ENCODE data around the gene C4orf51. TPM values are rescaled to one million over a fixed set of nuclear protein-coding genes. Genes with fewer than 3 reads are reported as not detected.
A peak's percentile ranks its signal among the peaks of the same experiment; 100 is the strongest.

Gene C4orf51
- total and polyA plus RNA-seq, 2 of the 13 experiments (the other 11 are each of a cell fraction or from before 2014, with no cell fraction given), result not detected

DNA sequence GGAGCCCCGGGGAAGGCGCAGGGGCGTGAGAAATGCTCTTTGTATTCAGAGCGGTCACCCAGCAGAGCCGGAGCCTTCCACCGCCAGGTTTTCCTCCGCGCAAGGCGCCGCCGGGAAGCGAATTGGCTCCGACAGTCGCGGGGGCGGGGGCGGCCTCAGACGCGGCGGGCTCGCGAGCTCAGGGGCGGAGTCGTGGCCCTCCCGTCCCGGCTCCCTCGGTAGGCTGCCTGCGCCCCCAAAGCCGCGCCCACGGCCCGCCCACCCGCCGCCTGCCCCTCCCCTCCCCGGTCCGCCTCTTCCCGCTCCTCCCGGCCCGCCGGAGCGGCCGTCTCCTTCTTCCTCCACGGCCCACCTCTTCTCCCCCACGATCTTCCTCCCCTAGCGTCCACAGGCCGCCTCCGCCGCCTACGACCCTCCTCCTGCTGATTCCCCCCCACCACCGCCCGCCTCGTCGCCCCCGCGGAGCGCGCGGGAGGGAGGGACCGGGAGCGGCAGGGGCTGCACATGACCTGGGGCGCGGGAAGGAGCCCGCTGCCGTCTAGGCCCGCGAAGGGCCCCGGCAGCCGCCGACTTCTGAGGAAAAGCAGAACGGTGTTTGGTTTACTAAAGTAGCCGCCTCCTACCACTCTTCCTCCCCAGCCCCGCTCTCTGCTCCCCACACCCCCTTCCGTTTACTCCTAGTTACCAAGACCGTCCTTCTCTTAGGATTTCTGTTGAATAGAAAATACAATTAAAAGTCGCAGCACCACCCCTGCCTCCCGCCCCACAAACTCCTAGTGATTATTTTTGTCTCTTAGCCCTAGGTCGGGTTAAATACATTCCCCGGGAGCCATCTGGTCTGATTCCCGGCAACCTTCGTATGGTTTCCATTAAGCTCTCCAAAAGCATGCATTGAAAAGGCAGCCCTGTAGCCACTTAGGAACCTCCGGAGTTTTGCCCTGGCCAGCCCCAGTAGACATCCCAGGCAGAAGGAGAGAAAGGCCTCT is 53.2 kb downstream of the C4orf51 start (continued):
- TF ChIP-seq, protein P1, sequence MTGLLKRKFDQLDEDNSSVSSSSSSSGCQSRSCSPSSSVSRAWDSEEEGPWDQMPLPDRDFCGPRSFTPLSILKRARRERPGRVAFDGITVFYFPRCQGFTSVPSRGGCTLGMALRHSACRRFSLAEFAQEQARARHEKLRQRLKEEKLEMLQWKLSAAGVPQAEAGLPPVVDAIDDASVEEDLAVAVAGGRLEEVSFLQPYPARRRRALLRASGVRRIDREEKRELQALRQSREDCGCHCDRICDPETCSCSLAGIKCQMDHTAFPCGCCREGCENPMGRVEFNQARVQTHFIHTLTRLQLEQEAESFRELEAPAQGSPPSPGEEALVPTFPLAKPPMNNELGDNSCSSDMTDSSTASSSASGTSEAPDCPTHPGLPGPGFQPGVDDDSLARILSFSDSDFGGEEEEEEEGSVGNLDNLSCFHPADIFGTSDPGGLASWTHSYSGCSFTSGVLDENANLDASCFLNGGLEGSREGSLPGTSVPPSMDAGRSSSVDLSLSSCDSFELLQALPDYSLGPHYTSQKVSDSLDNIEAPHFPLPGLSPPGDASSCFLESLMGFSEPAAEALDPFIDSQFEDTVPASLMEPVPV (CRISPR knock-in tag; IDR thresholded peaks at IDR 0.05), result peak; percentile 23; the same call in 1 of the 2 replicates
- TF ChIP-seq, protein P2, sequence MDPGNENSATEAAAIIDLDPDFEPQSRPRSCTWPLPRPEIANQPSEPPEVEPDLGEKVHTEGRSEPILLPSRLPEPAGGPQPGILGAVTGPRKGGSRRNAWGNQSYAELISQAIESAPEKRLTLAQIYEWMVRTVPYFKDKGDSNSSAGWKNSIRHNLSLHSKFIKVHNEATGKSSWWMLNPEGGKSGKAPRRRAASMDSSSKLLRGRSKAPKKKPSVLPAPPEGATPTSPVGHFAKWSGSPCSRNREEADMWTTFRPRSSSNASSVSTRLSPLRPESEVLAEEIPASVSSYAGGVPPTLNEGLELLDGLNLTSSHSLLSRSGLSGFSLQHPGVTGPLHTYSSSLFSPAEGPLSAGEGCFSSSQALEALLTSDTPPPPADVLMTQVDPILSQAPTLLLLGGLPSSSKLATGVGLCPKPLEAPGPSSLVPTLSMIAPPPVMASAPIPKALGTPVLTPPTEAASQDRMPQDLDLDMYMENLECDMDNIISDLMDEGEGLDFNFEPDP (CRISPR knock-in tag; conservative IDR thresholded peaks at IDR 0.05), result no peak
- no peak for TF ChIP-seq ZNF484 (CRISPR knock-in tag; IDR thresholded peaks at IDR 0.05; ENCODE audit: borderline replicate concordance, low read depth)
- TF ChIP-seq TMF1 (CRISPR knock-in tag; IDR thresholded peaks at IDR 0.05; ENCODE audit: low read depth), result peak; percentile 57; the same call in 1 of the 2 replicates
- TF ChIP-seq, protein P3, sequence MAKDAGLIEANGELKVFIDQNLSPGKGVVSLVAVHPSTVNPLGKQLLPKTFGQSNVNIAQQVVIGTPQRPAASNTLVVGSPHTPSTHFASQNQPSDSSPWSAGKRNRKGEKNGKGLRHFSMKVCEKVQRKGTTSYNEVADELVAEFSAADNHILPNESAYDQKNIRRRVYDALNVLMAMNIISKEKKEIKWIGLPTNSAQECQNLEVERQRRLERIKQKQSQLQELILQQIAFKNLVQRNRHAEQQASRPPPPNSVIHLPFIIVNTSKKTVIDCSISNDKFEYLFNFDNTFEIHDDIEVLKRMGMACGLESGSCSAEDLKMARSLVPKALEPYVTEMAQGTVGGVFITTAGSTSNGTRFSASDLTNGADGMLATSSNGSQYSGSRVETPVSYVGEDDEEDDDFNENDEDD (CRISPR knock-in tag; IDR thresholded peaks at IDR 0.05; ENCODE audit: borderline replicate concordance), result peak; percentile 57; the same call in 1 of the 2 replicates
- TF ChIP-seq KDM2A (CRISPR knock-in tag; IDR thresholded peaks at IDR 0.05; ENCODE audit: borderline replicate concordance, low read depth), result peak; percentile 45; the same call in 1 of the 2 replicates
- TF ChIP-seq IKZF1 (IDR thresholded peaks at IDR 0.05), result no peak
- no peak for TF ChIP-seq ZEB1 (IDR thresholded peaks at IDR 0.05; ENCODE audit: insufficient replicate concordance, low read depth)
- TF ChIP-seq HIVEP1 (CRISPR knock-in tag; IDR thresholded peaks at IDR 0.05), result no peak
- TF ChIP-seq JDP2 (CRISPR knock-in tag; IDR thresholded peaks at IDR 0.05; ENCODE audit: borderline replicate concordance), result no peak
- TF ChIP-seq, protein P4, sequence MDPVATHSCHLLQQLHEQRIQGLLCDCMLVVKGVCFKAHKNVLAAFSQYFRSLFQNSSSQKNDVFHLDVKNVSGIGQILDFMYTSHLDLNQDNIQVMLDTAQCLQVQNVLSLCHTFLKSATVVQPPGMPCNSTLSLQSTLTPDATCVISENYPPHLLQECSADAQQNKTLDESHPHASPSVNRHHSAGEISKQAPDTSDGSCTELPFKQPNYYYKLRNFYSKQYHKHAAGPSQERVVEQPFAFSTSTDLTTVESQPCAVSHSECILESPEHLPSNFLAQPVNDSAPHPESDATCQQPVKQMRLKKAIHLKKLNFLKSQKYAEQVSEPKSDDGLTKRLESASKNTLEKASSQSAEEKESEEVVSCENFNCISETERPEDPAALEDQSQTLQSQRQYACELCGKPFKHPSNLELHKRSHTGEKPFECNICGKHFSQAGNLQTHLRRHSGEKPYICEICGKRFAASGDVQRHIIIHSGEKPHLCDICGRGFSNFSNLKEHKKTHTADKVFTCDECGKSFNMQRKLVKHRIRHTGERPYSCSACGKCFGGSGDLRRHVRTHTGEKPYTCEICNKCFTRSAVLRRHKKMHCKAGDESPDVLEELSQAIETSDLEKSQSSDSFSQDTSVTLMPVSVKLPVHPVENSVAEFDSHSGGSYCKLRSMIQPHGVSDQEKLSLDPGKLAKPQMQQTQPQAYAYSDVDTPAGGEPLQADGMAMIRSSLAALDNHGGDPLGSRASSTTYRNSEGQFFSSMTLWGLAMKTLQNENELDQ (CRISPR knock-in tag; IDR thresholded peaks at IDR 0.05; ENCODE audit: borderline replicate concordance), result no peak
- TF ChIP-seq SSRP1 (CRISPR knock-in tag; IDR thresholded peaks at IDR 0.05), result no peak
- TF ChIP-seq HDAC1 (CRISPR knock-in tag; IDR thresholded peaks at IDR 0.05), result 0 out of 2 replicates have a peak, but pooled peaks have one; percentile 22
- TF ChIP-seq RBM39 (IDR thresholded peaks at IDR 0.05; ENCODE audit: low read depth, low read length, poor library complexity, severe bottlenecking), result peak; percentile 17
- peak; percentile 46 for TF ChIP-seq HNRNPLL (IDR thresholded peaks at IDR 0.05; ENCODE audit: low read depth, low read length, poor library complexity, severe bottlenecking)
- TF ChIP-seq ZNF792 (CRISPR knock-in tag; IDR thresholded peaks at IDR 0.05), result no peak
- peak; percentile 15; the same call in 1 of the 2 replicates for TF ChIP-seq SPEN (CRISPR knock-in tag; IDR thresholded peaks at IDR 0.05; ENCODE audit: low read depth)
- TF ChIP-seq MBD4 (IDR thresholded peaks at IDR 0.05; ENCODE audit: borderline replicate concordance, low read length), result no peak
- peak; percentile 44; the same call in 1 of the 2 replicates for TF ChIP-seq ZNF7 (CRISPR knock-in tag; IDR thresholded peaks at IDR 0.05)
- peak; percentile 96 for TF ChIP-seq BCL6 (CRISPR knock-in tag; IDR thresholded peaks at IDR 0.05)
- no peak for TF ChIP-seq NFKBIZ (CRISPR knock-in tag; IDR thresholded peaks at IDR 0.05)
- TF ChIP-seq SKI (IDR thresholded peaks at IDR 0.05; ENCODE audit: partially characterized antibody), result peak; percentile 36
- TF ChIP-seq ZBTB38 (CRISPR knock-in tag; IDR thresholded peaks at IDR 0.05), result no peak
- TF ChIP-seq SP5 (CRISPR knock-in tag; IDR thresholded peaks at IDR 0.05; ENCODE audit: borderline replicate concordance, low read depth), result peak; percentile 40

Data from HepG2 (cell line).